HG03354 (cell line): ENCODE data around the gene KDM8.
"Not testable (repeated sequence)": the region's sequence is repeated elsewhere in the genome, so short reads cannot be mapped to it uniquely, and the experiment has no call there.

Experiments used
- ATAC-seq: cut with Tn5 transposase; IDR thresholded peaks from one replicate; pipeline ENCODE4 v1.9.1; 2021; ENCODE audit warnings: mild to moderate bottlenecking; ENCODE audit not compliant: unreplicated experiment, poor library complexity, severe bottlenecking

KDM8 gene

DNA sequence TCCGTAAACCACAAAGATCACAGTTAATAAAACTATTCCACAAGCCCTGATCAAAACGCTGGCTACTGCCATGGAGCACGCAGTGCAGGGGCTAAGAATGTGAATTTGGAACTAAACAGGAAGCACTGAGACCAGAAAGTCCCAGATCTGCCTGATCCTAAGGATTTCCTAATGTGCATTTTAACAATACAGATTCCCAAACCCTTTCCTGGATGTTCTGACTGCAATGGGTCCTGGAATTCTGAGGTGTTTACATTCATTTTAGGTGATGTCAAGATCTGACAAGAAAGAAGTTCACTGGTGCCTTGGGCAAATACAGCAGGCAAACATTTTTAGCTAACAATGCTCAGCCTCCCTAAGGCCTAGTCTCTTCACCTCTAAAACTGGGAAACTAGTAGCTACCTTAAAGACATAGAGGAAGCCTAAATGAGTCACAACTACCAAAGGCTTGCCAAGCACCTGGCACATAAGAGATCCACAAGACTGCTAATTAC, 55.0 kb downstream of the KDM8 start:
- ATAC-seq = no peak

DNA sequence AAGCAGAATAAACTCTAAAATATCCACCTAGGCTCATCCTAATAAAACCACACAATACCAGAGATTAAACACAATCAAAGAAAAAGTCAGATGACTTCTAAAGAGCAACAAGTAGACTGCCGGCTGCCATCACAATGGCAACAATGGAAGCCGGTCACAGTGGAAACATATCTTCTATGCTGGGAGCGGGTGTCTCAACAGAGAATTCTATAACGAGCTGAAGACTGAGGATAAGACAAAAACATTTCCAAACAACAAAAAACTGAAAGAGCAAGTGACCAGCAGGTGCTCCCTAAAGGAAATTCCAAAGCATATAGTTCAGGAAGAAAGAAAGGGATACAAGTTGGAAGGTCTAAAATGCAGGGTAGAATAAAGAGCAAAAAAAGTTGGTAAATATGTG, 56.4 kb downstream of the KDM8 start:
- ATAC-seq = no peak

DNA sequence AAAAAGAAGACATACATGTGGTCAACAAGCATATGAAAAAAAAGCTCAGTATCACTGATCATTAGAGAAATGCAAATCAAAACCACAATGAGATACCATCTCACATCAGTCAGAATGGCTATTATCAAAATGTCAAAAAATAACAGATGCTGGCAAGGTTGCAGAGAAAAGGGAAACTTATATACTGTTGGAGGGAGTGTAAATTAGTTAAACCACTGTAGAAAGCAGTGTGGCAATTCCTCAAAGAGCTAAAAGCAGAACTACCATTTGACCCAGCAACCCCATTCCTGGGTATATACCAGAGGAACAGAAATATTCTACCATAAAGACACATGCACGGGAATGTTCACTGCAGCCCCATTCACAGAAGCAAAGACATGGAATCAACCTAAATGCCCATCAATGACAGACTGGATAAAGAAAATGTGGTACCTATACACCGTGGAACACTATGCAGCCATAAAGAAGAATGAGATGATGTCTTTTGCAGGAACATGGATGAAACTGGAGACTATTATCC, 59.6 kb downstream of the KDM8 start:
- not testable (repeated sequence) for ATAC-seq

DNA sequence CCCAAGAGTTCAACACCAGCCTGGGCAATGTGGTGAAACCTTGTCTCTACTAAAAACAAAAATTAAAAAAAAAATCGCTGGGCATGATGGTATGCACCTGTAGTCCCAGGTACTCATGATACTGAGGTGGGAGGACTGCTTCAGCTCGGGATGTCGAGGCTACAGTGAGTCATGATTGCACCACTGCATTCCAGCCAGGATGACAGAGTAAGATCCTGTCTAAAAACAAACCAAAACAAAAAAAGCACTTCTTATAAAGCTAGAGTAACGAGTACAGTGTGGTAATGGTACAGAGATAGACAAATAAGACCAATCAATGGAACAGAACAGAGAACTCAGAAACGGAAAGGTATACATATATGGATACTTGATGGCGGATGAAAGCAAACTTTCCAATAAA, 60.8 kb downstream of the KDM8 start:
- no peak for ATAC-seq

DNA sequence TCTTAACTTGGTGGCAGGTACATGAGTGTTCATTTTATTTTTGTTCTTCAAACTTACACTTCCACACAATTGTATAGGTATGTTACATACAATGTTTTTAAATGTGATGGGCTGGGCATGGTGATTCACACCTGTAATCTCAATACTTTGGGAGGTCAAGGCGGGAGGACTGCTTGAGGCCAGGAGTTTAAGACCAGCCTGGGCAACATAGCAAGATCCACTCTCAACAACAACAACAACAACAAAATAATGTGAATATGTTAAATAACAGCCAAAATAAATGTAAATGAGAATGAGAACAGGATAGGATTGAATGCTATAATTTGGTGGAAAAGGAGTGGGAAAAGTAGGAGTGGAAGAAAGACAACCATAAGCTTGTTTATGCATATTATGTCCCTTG, 62.7 kb downstream of the KDM8 start:
- ATAC-seq = no peak

DNA sequence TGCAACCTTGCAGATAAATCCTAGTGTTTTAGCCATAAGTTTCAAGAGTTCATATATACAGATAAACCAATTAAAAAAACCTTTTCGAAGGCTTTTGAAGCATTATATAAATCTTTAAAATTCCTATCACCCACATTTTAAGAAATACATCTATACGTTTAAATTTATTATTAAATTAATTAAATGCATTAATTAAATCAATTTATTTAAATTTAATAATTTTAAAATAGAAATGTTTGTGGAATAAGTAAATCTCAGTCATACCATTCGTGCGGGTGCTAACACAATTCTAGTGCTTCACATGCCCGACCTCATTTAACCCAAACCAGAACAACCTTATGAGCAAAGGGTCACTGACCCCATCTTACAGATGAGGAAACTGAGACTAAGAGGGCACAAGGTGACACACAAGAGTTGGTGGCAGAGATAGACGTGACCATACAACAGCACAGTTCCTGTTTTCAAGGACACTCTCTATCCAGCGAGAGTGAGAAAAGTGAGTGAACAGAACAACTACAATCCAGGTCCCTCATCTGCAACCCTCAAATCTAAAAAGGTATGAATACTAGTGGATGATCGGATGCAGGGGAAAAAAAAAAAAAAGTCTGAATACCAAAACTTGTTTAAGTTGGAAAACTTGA, 63.8 kb downstream of the KDM8 start:
- ATAC-seq = no peak

DNA sequence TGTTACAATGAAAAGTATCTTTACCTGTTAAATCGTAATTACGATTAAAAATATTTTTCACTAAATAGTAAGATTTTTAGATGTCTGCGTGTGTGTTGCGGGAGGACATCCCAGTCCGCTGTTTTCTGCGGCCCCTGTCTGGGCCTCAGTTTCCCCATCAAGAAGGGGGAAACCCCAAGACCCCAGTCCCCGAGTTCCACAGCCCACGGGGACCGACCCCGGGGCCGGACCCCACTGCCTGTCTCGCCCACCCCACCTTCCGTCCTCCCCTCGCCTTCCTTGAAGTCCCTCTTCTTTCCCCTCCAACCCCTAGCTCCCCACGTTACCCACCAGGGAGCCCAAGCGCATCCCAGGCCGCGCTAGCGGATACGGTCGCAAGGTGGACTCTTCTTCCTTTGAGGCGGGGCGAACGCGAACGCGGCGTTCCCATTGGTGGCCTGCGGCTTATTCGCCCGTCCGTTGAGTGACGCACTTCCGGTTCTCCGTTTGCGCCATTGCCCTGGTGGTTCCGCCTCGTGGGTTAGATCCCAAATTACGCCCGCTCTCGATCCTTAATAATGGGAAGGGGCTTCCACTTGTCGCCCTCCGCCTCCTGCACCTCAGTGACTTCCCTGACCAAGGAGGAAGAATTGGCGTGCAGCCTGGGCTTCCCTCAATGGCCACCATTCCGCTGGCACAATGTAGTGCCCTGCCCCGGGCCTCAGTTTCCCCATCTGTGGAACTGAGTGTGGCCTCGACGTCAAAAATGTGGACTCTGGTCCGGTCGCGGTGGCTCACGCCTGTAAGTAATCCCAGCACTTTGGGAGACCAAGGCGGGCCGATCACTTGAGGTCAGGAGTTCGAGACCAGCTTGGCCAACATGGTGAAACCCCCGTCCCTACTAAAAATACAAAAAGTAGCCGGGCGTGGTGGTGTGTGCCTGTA, 65.3 kb downstream of the KDM8 start, which contains the start of gene NSMCE1:
NSMCE1 (minus strand) TSS at position 397 of the 924 bp plus-strand sequence. CDS start 11,202 bp downstream, outside the sequence.
- peak; percentile 96 for ATAC-seq

DNA sequence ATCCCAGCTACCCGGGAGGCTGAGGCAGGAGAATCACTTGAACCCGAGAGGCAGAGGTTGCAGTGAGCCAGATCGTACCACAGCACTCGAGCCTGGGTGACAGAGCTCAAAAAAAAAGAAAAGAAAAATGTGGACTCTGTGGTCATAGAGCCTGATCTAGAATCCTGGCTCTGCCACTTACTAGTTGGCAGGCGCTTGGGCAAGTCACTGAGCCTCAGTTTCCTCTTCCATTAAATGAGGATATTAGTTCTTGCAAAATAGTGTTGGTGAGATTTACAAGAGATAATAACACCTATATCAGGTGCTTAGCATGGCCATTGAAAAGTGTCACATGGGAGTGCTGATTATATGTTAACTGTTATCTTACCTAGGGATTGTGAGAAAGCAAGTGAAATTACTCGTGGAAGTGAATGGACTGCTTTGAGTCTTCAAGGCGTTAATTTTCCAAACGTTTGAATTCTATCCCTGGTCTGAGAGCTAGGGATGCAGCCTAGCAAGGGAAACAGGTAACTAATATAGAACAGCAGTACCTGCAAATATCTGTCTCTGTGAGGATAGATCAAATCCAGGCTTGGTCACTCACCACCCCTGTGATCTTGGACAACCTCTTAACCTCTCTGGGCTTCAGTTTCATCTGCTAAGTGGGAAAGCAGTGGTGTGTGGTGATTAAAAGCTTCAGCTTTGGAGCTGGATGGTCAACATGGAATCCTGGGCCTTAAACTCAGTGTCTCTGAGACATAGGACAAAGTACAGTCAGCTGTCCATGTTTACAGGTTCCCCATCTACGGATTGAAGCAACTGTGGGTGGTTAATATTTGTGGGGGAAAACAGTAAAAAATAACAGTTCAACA, 66.2 kb downstream of the KDM8 start:
- no peak for ATAC-seq

DNA sequence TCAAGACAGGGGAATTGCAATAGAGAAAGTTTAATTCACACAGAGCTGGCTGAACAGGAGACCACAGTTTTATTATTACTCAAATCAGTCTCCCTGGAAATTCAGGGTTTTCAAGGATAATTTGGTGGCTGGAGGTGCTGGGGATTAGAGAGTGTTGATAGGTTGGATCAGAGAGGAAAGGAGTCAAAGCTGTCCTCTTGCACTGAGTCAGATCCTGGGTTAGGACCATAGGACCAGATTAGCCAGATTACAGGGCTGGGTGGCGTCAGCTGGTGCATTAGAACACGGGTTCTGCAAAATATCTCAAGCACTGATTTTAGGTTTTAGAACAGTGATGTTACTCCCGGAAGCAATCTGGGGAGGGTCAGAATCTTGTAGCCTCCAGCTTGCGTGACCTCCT, 67.0 kb downstream of the KDM8 start:
- no peak for ATAC-seq
